NCI-H2081 (cell line): Measurements from ENCODE around the gene CHRNB4.

Experiments
- DNase-seq, 2 experiments: peaks; one replicate each; lab custom pipeline; 2025; lab: John Stamatoyannopoulos, UW

CHRNB4 gene

GRCh38 chr15:78633348-78633747, 7.7 kb downstream of the CHRNB4 start:
- no peak for DNase-seq

- no peak for DNase-seq
Measured at GRCh38 chr15:78630886-78631633, 9.9 kb downstream of the CHRNB4 start.

- DNase-seq, result no peak
Measured at GRCh38 chr15:78629716-78630065, 11.3 kb downstream of the CHRNB4 start.

GRCh38 chr15:78629031-78629715, 11.8 kb downstream of the CHRNB4 start:
- DNase-seq, result no peak

GRCh38 chr15:78628227-78628626, 12.8 kb downstream of the CHRNB4 start:
- no peak for DNase-seq

- no peak for DNase-seq
Measured at GRCh38 chr15:78627348-78627747, 13.7 kb downstream of the CHRNB4 start.

GRCh38 chr15:78626381-78626995, 14.5 kb downstream of the CHRNB4 start:
- DNase-seq, result peak in 1 of 2 experiments; percentile 58

- DNase-seq, result peak; percentile 66 to 90
Measured at GRCh38 chr15:78625606-78626280, 15.3 kb downstream of the CHRNB4 start.

GRCh38 chr15:78624651-78625590, 16.1 kb downstream of the CHRNB4 start:
- DNase-seq, result peak in 1 of 2 experiments; percentile 57

- DNase-seq, result no peak
Measured at GRCh38 chr15:78623786-78624497, 17.1 kb downstream of the CHRNB4 start.

GRCh38 chr15:78621810-78622402, 19.1 kb downstream of the CHRNB4 start:
- DNase-seq, result no peak

- DNase-seq, result peak in 1 of 2 experiments; percentile 36
Measured at GRCh38 chr15:78620527-78621421, 20.2 kb downstream of the CHRNB4 start, which contains the start of gene CHRNA3. Gene CHRNA3 (minus strand): TSS chr15:78620996. CDS start chr15:78620794, 202 bp downstream.

GRCh38 chr15:78620021-78620526, 20.9 kb downstream of the CHRNB4 start:
- no peak for DNase-seq

- DNase-seq, result no peak
Measured at GRCh38 chr15:78619022-78619950, 21.7 kb downstream of the CHRNB4 start.

GRCh38 chr15:78618490-78618934, 22.5 kb downstream of the CHRNB4 start:
- DNase-seq, result peak; percentile 80 to 86

GRCh38 chr15:78618064-78618463, 22.9 kb downstream of the CHRNB4 start:
- no peak for DNase-seq

- no peak for DNase-seq
Measured at GRCh38 chr15:78617516-78617915, 23.5 kb downstream of the CHRNB4 start.

GRCh38 chr15:78617076-78617475, 23.9 kb downstream of the CHRNB4 start:
- no peak for DNase-seq
